ENCODE measurements around the gene COL5A2.

DNA sequence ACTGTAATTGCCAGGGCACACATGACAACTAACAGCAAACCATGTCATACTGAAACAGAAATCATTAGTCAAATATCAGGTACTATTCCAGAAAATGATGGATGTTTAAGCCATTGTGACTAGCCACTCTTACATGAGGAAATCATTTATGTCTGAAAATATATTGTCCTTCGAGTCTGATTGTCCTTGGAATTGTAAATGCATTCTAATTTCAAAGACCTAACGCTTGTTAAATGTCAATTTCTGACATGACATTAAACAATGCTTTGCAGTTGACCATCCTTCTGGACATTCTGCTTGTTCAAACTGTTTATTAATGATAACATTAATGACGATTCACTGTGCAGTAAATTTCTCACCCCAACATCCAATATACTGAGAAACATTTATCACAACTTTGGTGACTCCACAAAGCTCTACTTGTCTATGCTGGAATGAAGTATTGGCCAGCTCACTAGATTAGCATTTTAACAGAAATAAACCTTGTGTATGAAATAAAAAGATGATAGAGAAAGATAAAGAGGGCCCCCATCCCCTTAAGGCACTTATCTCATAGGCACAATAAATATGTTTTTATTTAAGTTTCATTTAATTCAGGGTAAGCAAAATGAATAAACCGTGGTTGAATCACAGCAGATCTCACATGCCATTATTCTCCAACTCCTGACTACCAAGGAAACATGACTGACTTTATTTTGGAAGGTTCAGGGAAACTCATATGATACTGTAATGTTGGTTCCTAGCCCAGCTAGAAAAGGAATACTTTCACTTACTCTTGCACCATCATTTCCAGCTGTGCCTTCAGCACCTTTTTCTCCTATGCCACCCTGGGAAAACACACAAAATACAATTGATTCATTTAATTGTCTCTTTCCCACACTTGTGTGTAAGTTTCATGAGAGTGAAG lies 123.1 kb downstream of the COL5A2 start:
- TF ChIP-seq, protein P1, sequence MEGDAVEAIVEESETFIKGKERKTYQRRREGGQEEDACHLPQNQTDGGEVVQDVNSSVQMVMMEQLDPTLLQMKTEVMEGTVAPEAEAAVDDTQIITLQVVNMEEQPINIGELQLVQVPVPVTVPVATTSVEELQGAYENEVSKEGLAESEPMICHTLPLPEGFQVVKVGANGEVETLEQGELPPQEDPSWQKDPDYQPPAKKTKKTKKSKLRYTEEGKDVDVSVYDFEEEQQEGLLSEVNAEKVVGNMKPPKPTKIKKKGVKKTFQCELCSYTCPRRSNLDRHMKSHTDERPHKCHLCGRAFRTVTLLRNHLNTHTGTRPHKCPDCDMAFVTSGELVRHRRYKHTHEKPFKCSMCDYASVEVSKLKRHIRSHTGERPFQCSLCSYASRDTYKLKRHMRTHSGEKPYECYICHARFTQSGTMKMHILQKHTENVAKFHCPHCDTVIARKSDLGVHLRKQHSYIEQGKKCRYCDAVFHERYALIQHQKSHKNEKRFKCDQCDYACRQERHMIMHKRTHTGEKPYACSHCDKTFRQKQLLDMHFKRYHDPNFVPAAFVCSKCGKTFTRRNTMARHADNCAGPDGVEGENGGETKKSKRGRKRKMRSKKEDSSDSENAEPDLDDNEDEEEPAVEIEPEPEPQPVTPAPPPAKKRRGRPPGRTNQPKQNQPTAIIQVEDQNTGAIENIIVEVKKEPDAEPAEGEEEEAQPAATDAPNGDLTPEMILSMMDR (IDR thresholded peaks at IDR 0.05), result no peak
- TF ChIP-seq POLR2A (IDR thresholded peaks at IDR 0.05), result no peak
